ENCODE measurements around the gene DPY19L3.

GRCh38 chr19:32483574-32483973 is 78.0 kb downstream of the DPY19L3 start:
- TF ChIP-seq, protein P1, sequence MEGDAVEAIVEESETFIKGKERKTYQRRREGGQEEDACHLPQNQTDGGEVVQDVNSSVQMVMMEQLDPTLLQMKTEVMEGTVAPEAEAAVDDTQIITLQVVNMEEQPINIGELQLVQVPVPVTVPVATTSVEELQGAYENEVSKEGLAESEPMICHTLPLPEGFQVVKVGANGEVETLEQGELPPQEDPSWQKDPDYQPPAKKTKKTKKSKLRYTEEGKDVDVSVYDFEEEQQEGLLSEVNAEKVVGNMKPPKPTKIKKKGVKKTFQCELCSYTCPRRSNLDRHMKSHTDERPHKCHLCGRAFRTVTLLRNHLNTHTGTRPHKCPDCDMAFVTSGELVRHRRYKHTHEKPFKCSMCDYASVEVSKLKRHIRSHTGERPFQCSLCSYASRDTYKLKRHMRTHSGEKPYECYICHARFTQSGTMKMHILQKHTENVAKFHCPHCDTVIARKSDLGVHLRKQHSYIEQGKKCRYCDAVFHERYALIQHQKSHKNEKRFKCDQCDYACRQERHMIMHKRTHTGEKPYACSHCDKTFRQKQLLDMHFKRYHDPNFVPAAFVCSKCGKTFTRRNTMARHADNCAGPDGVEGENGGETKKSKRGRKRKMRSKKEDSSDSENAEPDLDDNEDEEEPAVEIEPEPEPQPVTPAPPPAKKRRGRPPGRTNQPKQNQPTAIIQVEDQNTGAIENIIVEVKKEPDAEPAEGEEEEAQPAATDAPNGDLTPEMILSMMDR (IDR thresholded peaks at IDR 0.05): no peak
- no peak for TF ChIP-seq POLR2A (IDR thresholded peaks at IDR 0.05)
